ENCODE measurements around the gene ZNF672. TPM values are rescaled to one million over a fixed set of nuclear protein-coding genes. Genes with fewer than 3 reads are reported as not detected.

ZNF672 gene
- total and polyA plus RNA-seq, 4 donors: 6.4 to 28.0 (median 20.1) TPM

DNA sequence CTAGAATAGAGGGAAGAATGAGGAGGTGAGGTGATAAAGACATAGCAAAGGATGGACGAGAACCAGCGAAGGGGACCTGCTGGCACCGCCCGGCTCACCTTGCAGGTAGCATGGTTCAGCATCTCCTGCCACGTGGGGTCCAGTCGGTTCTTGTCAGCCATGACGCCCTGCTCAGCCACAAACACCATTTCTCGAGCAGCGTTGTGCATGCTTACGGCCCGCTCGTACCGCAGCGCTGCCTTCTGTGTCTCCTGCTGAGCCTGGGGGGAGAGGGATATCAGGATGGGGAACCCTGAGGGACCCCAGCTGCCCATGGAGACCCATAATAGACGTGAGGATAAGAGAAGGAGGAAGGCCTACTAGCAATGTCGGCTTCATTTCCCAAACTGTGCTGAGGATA, 23.7 kb upstream of the ZNF672 start:
- no peak for DNase-seq (ENCODE audit: low spot score)
- peaks cover 9 to 35% (median 25%) of the 10 kb centered on the region in 4 donors for H3K36me3 ChIP-seq (ENCODE audit: control insufficient read depth in 4 of 4, insufficient read depth in 3 of 4, low read depth in 1 of 4, low read length in 3 of 4)
- H3K9me3 ChIP-seq (ENCODE audit: control insufficient read depth in 4 of 4, low read length in 3 of 4): no peaks in the 10 kb centered on the region
- 94% methylated on average over 16 of the region's 16 CpGs for WGBS
- H3K27ac ChIP-seq (ENCODE audit: low read depth in 1 of 2, low read length in 2 of 2): no peak overlapping the region
- no peaks in the 10 kb centered on the region for H3K27me3 ChIP-seq (ENCODE audit: control insufficient read depth in 4 of 4, insufficient read depth in 4 of 4, low read length in 3 of 4)
- no peak overlapping the region for H3K9ac ChIP-seq (ENCODE audit: low read depth in 1 of 2, low read length in 2 of 2)
- H3K4me1 ChIP-seq (ENCODE audit: control insufficient read depth in 4 of 4, insufficient read depth in 4 of 4, low read length in 3 of 4): peaks cover 2 to 17% (median 6%) of the 10 kb centered on the region in 4 donors
- no peak overlapping the region for H3K4me3 ChIP-seq (ENCODE audit: low read depth in 1 of 3, low read length in 3 of 3)
- TF ChIP-seq, protein P1, sequence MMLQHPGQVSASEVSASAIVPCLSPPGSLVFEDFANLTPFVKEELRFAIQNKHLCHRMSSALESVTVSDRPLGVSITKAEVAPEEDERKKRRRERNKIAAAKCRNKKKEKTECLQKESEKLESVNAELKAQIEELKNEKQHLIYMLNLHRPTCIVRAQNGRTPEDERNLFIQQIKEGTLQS (IDR thresholded peaks at IDR 0.05): no peak
- TF ChIP-seq, protein P2, sequence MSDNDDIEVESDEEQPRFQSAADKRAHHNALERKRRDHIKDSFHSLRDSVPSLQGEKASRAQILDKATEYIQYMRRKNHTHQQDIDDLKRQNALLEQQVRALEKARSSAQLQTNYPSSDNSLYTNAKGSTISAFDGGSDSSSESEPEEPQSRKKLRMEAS (IDR thresholded peaks at IDR 0.05): no peak
- TF ChIP-seq RXRA (IDR thresholded peaks at IDR 0.05) (no peak), RAD21 (IDR thresholded peaks at IDR 0.05) (no peak), SP1 (IDR thresholded peaks at IDR 0.05) (no peak), FOXA1 (IDR thresholded peaks at IDR 0.05) (no peak), HNF4A (conservative IDR thresholded peaks at IDR 0.05) (no peak), TAF1 (conservative IDR thresholded peaks at IDR 0.05) (no peak), GABPA (IDR thresholded peaks at IDR 0.05 in 1 of 2, conservative IDR thresholded peaks at IDR 0.05 in 1 of 2) (no peak), EGR1 (IDR thresholded peaks at IDR 0.05; ENCODE audit: low read depth in 2 of 2) (no peak), FOXA2 (IDR thresholded peaks at IDR 0.05) (no peak), HNF4G (IDR thresholded peaks at IDR 0.05) (no peak), NR2F2 (IDR thresholded peaks at IDR 0.05) (no peak), YY1 (IDR thresholded peaks at IDR 0.05) (no peak), JUND (IDR thresholded peaks at IDR 0.05) (no peak)
- TF ChIP-seq, protein P3, sequence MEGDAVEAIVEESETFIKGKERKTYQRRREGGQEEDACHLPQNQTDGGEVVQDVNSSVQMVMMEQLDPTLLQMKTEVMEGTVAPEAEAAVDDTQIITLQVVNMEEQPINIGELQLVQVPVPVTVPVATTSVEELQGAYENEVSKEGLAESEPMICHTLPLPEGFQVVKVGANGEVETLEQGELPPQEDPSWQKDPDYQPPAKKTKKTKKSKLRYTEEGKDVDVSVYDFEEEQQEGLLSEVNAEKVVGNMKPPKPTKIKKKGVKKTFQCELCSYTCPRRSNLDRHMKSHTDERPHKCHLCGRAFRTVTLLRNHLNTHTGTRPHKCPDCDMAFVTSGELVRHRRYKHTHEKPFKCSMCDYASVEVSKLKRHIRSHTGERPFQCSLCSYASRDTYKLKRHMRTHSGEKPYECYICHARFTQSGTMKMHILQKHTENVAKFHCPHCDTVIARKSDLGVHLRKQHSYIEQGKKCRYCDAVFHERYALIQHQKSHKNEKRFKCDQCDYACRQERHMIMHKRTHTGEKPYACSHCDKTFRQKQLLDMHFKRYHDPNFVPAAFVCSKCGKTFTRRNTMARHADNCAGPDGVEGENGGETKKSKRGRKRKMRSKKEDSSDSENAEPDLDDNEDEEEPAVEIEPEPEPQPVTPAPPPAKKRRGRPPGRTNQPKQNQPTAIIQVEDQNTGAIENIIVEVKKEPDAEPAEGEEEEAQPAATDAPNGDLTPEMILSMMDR (IDR thresholded peaks at IDR 0.05; ENCODE audit: low read depth, low read length, missing input control): no peak
- TF ChIP-seq, protein P4, sequence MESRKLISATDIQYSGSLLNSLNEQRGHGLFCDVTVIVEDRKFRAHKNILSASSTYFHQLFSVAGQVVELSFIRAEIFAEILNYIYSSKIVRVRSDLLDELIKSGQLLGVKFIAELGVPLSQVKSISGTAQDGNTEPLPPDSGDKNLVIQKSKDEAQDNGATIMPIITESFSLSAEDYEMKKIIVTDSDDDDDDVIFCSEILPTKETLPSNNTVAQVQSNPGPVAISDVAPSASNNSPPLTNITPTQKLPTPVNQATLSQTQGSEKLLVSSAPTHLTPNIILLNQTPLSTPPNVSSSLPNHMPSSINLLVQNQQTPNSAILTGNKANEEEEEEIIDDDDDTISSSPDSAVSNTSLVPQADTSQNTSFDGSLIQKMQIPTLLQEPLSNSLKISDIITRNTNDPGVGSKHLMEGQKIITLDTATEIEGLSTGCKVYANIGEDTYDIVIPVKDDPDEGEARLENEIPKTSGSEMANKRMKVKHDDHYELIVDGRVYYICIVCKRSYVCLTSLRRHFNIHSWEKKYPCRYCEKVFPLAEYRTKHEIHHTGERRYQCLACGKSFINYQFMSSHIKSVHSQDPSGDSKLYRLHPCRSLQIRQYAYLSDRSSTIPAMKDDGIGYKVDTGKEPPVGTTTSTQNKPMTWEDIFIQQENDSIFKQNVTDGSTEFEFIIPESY (IDR thresholded peaks at IDR 0.05): no peak
- TF ChIP-seq, protein P5, sequence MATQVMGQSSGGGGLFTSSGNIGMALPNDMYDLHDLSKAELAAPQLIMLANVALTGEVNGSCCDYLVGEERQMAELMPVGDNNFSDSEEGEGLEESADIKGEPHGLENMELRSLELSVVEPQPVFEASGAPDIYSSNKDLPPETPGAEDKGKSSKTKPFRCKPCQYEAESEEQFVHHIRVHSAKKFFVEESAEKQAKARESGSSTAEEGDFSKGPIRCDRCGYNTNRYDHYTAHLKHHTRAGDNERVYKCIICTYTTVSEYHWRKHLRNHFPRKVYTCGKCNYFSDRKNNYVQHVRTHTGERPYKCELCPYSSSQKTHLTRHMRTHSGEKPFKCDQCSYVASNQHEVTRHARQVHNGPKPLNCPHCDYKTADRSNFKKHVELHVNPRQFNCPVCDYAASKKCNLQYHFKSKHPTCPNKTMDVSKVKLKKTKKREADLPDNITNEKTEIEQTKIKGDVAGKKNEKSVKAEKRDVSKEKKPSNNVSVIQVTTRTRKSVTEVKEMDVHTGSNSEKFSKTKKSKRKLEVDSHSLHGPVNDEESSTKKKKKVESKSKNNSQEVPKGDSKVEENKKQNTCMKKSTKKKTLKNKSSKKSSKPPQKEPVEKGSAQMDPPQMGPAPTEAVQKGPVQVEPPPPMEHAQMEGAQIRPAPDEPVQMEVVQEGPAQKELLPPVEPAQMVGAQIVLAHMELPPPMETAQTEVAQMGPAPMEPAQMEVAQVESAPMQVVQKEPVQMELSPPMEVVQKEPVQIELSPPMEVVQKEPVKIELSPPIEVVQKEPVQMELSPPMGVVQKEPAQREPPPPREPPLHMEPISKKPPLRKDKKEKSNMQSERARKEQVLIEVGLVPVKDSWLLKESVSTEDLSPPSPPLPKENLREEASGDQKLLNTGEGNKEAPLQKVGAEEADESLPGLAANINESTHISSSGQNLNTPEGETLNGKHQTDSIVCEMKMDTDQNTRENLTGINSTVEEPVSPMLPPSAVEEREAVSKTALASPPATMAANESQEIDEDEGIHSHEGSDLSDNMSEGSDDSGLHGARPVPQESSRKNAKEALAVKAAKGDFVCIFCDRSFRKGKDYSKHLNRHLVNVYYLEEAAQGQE (IDR thresholded peaks at IDR 0.05): no peak

Measured in liver (tissue), 9 donors.